PFSK-1 (cell line): ENCODE data around the gene GNB1L.

Source experiments
- FOXP2 ChIP-seq: optimal IDR thresholded peaks from 2 replicates; pipeline ENCODE3; 2011; ENCODE audit warnings: borderline replicate concordance, control low read depth, inconsistent platforms; ENCODE audit not compliant: insufficient read depth; ENCODE audit errors: extremely low read length, extremely low read depth
- POLR2AphosphoS5 ChIP-seq: IDR thresholded peaks from 2 replicates; pipeline ENCODE4 v1.6.1; 2012; ENCODE audit warnings: low read depth, mild to moderate bottlenecking, control low read depth, low read length, moderate library complexity
- REST ChIP-seq, 2 experiments: IDR thresholded peaks; 2 replicates each; pipeline versions ENCODE4 v1.6.1 to v1.8.0; 2011 to 2012; ENCODE audit warnings: low read depth in 2 of 2, low read length in 2 of 2, control low read depth in 1 of 2, inconsistent platforms in 1 of 2, mild to moderate bottlenecking in 1 of 2, moderate library complexity in 1 of 2; ENCODE audit not compliant: insufficient read depth in 1 of 2
- SIN3A ChIP-seq: IDR thresholded peaks from 2 replicates; pipeline ENCODE4 v1.6.1; 2012; ENCODE audit warnings: mild to moderate bottlenecking, low read length, moderate library complexity, borderline replicate concordance; ENCODE audit not compliant: insufficient read depth
- TAF1 ChIP-seq: IDR thresholded peaks from 2 replicates; pipeline ENCODE4 v1.6.1; 2012; ENCODE audit warnings: low read length, control low read depth, borderline replicate concordance; ENCODE audit not compliant: insufficient read depth

The GNB1L gene

GRCh38 chr22:19760058-19760950 is 94.4 kb downstream of the GNB1L start, which contains the start of gene TBX1:
Gene TBX1, plus strand, starts transcription at chr22:19760778. Its CDS starts 66 bp downstream, at chr22:19760844.
- TF ChIP-seq POLR2AphosphoS5 (no peak), FOXP2 (no peak), REST (IDR thresholded peaks at IDR 0.05; ENCODE audit: insufficient read depth in 1 of 2, low read depth in 2 of 2, low read length in 2 of 2) (no peak), SIN3A (no peak), TAF1 (no peak)

GRCh38 chr22:19759427-19760057 is 95.1 kb downstream of the GNB1L start:
- TF ChIP-seq TAF1 (no peak), SIN3A (no peak), FOXP2 (no peak), REST (IDR thresholded peaks at IDR 0.05; ENCODE audit: insufficient read depth in 1 of 2, low read depth in 2 of 2, low read length in 2 of 2) (no peak), POLR2AphosphoS5 (no peak)

- TF ChIP-seq SIN3A (no peak), POLR2AphosphoS5 (no peak), REST (IDR thresholded peaks at IDR 0.05; ENCODE audit: insufficient read depth in 1 of 2, low read depth in 2 of 2, low read length in 2 of 2) (no peak)
Measured at GRCh38 chr22:19758896-19759426, 95.7 kb downstream of the GNB1L start.

GRCh38 chr22:19757985-19758895 is 96.4 kb downstream of the GNB1L start:
- TF ChIP-seq FOXP2 (no peak), POLR2AphosphoS5 (no peak), TAF1 (no peak), SIN3A (no peak), REST (IDR thresholded peaks at IDR 0.05; ENCODE audit: insufficient read depth in 1 of 2, low read depth in 2 of 2, low read length in 2 of 2) (no peak)
